ENCODE measurements around the gene ING4. TPM values are rescaled to one million over a fixed set of nuclear protein-coding genes. Genes with fewer than 3 reads are reported as not detected.
A peak's percentile ranks its signal among the peaks of the same experiment; 100 is the strongest.

ING4 gene
- total and polyA plus RNA-seq, 8 donors: 8.7 to 53.6 (median 38.6) TPM

- Histone ChIP-seq H3K9me3 (no peaks in the 10 kb centered on the region), H3K4me3 (no peak overlapping the region), H3K27ac (peak overlapping the region in 3 of 5 donors; percentile 8 to 42 (median 37)), H3K36me3 (peaks cover 62 to 100% (median 99%) of the 10 kb centered on the region in 4 donors), H3K4me1 (peaks cover 0 to 11% (median 0%) of the 10 kb centered on the region in 4 donors), H3K27me3 (no peaks in the 10 kb centered on the region)
- TF ChIP-seq POLR2A (IDR thresholded peaks at IDR 0.05) (no peak), EP300 (IDR thresholded peaks at IDR 0.05) (no peak), CTCF (IDR thresholded peaks at IDR 0.05) (no peak), POLR2AphosphoS5 (IDR thresholded peaks at IDR 0.05) (no peak)
- intact Hi-C loops (cut with DNase I; ENCODE audit: low total_unique reads): no loop called here
- DNase-seq: no peak
- WGBS, 5 donors: 92 to 100% (median 95%) methylated on average over 1 of the region's 1 CpG
Observed at GRCh38 chr12:6653342-6653741, 9.6 kb downstream of the ING4 start.

GRCh38 chr12:6652391-6652790, 10.5 kb downstream of the ING4 start:
- no peak for TF ChIP-seq EP300 (IDR thresholded peaks at IDR 0.05)
- no peak for TF ChIP-seq POLR2AphosphoS5 (IDR thresholded peaks at IDR 0.05)
- TF ChIP-seq CTCF (IDR thresholded peaks at IDR 0.05): no peak
- no peak for TF ChIP-seq POLR2A (IDR thresholded peaks at IDR 0.05)
- no peaks in the 10 kb centered on the region for H3K9me3 ChIP-seq
- H3K4me3 ChIP-seq: no peak overlapping the region
- DNase-seq: no peak
- peaks cover 0 to 14% (median 4%) of the 10 kb centered on the region in 4 donors for H3K4me1 ChIP-seq
- intact Hi-C loops (cut with DNase I; ENCODE audit: low total_unique reads): no loop called here
- no peaks in the 10 kb centered on the region for H3K27me3 ChIP-seq
- H3K27ac ChIP-seq: peak overlapping the region in 1 of 5 donors; percentile 15
- WGBS, 5 donors: 85 to 95% (median 90%) methylated on average over 11 to 12 of the region's 12 CpGs
- H3K36me3 ChIP-seq: peaks cover 61 to 96% (median 95%) of the 10 kb centered on the region in 4 donors

DNA sequence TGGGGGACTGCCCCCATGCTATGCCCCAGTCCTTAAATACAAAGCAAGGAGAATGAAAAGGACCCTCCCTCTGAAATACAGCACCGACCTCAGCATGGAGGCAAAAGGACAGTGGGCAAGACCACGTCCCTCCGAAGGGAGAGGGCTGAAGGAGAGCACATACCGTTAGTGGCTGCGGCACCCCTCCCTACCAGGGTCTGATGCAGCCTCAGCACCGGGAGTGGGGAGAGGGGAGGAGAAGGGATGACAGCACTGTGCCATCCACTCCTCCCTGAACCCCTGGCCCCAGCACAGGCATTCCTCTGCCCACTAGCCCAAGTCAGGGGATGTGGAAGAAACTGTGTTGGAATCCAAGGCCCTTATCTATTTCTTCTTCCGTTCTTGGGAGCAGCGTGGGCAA, 12.1 kb downstream of the ING4 start:
- no peaks in the 10 kb centered on the region for H3K9me3 ChIP-seq
- H3K27me3 ChIP-seq: no peaks in the 10 kb centered on the region
- H3K4me3 ChIP-seq: no peak overlapping the region
- H3K4me1 ChIP-seq: peaks cover 7 to 19% (median 13%) of the 10 kb centered on the region in 4 donors
- peaks cover 46 to 81% (median 79%) of the 10 kb centered on the region in 4 donors for H3K36me3 ChIP-seq
- TF ChIP-seq POLR2AphosphoS5 (IDR thresholded peaks at IDR 0.05) (no peak), POLR2A (IDR thresholded peaks at IDR 0.05) (no peak), EP300 (IDR thresholded peaks at IDR 0.05) (no peak), CTCF (IDR thresholded peaks at IDR 0.05) (no peak)
- WGBS, 5 donors: 86 to 93% (median 87%) methylated on average over 7 to 8 of the region's 8 CpGs
- H3K27ac ChIP-seq: no peak overlapping the region
- intact Hi-C loops (cut with DNase I; ENCODE audit: low total_unique reads): no loop called here
- DNase-seq: no peak

DNA sequence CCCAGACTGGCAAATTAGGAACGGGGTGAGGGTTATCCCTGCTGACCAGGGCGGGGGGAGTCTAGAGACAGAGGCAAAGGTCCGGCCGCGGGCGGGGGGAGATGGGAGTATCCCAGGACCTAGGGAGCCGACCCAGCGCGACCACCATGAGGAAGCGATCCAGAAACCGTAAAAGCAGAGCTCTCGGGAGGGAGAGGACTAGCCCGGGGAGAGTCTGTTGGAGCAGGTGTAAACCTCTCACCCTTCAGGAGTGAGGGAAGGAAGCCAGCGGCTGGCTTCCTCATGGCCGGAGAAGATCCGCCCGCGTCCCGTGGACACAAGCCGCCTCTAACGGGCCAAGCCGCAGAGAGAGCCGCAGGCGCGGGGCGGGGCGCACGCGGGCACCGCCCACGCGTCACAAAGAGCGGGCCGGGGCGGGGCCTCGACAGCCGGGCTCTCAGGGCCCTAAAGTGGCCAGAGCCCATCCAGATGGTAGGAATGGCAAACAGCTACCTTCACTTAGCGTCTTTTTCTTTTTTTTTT, 15.8 kb downstream of the ING4 start, which contains the start of gene ACRBP:
Gene ACRBP, minus strand, starts transcription at position 350 of the 522 bp plus-strand sequence. Its CDS starts 66 bp downstream, at position 284.
- peak; percentile 83 to 91 for DNase-seq
- peaks cover 16 to 44% (median 43%) of the 10 kb centered on the region in 4 donors for H3K36me3 ChIP-seq
- intact Hi-C loops (cut with DNase I; ENCODE audit: low total_unique reads): no loop called here
- peak within 1 kb of the TSS; percentile 48 to 57 (median 50) for H3K4me3 ChIP-seq
- H3K27ac ChIP-seq: peak within 1 kb of the TSS in 3 of 5 donors; percentile 62 to 81 (median 73)
- no peaks in the 10 kb centered on the region for H3K9me3 ChIP-seq
- TF ChIP-seq POLR2A (IDR thresholded peaks at IDR 0.05) (no peak), POLR2AphosphoS5 (IDR thresholded peaks at IDR 0.05) (peak; percentile 31 to 71 (median 42)), EP300 (IDR thresholded peaks at IDR 0.05) (no peak)
- H3K27me3 ChIP-seq: no peaks in the 10 kb centered on the region
- WGBS, 5 donors: 1 to 9% (median 4%) methylated on average over 21 to 38 of the region's 38 CpGs
- peaks cover 7 to 19% (median 15%) of the 10 kb centered on the region in 4 donors for H3K4me1 ChIP-seq

Measured in stomach (tissue), 9 donors.